Spleen (tissue), 7 donors: ENCODE data around the gene SLC28A1.

Experiments used
- CTCF ChIP-seq, 11 experiments: fragments of 200-600 bp in 7 of 11; fragments of 450-650 bp in 4 of 11; sonication (generic) in 4 of 11; IDR thresholded peaks in 8 of 11; conservative IDR thresholded peaks in 3 of 11; 1 replicate in 7 of 11; 2 replicates in 4 of 11; pipeline versions ENCODE4 v1.4.0 to v1.8.0; 2016 to 2021; ENCODE audit warnings: antibody characterized with exemption in 11 of 11, inconsistent platforms in 4 of 11, mild to moderate bottlenecking in 1 of 11
- POLR2A ChIP-seq, 3 donors: fragments of 450-650 bp; IDR thresholded peaks; one replicate each; pipeline ENCODE4 v1.5.1; 2017; ENCODE audit warnings: antibody characterized with exemption in 3 of 3, mild to moderate bottlenecking in 1 of 3
- donor health status: DM: no; HTN: no; CAD: no; lungs with moderate emphysema.
- donor health status: DM: no; HTN: no; CAD: no.
- donor health status: DM: no; HTN: no; CAD: no.

GRCh38 chr15:84873997-84874396 lies 10.5 kb upstream of the SLC28A1 start:
- TF ChIP-seq POLR2A (IDR thresholded peaks at IDR 0.05) (no peak), CTCF (IDR thresholded peaks at IDR 0.05 in 8 of 11, conservative IDR thresholded peaks at IDR 0.05 in 3 of 11) (no peak)
